ES-I3 (cell line): ENCODE results near the gene INPP5D.
"Not testable (repeated sequence)": the region's sequence is repeated elsewhere in the genome, so short reads cannot be mapped to it uniquely, and the experiment has no call there.

Experiments used
- H3K36me3 ChIP-seq: 2 replicates; pipeline ENCODE4 v1.6.1; 2013; ENCODE audit warnings: mild to moderate bottlenecking, low read length, control low read depth, moderate library complexity; ENCODE audit not compliant: insufficient read depth
- H3K4me1 ChIP-seq: 2 replicates; pipeline ENCODE4 v1.6.1; 2013; ENCODE audit warnings: mild to moderate bottlenecking, control low read depth, low read length; ENCODE audit not compliant: insufficient read depth
- H3K9ac ChIP-seq: 2 replicates; pipeline ENCODE4 v1.6.1; 2013; ENCODE audit warnings: low read depth, mild to moderate bottlenecking, low read length, moderate library complexity
- H3K9me3 ChIP-seq: 2 replicates; pipeline ENCODE4 v1.6.1; 2013; ENCODE audit warnings: mild to moderate bottlenecking, low read length, moderate library complexity; ENCODE audit not compliant: control insufficient read depth, insufficient read depth

Gene INPP5D

GRCh38 chr2:233055362-233055761 lies 4.8 kb upstream of the INPP5D start:
- H3K4me1 ChIP-seq, result peaks cover 12% of the 10 kb centered on the region
- H3K9me3 ChIP-seq, result no peaks in the 10 kb centered on the region
- H3K9ac ChIP-seq, result no peak overlapping the region

GRCh38 chr2:233056961-233057605 lies 3.1 kb upstream of the INPP5D start:
- Histone ChIP-seq H3K4me1 (peaks cover 17% of the 10 kb centered on the region; the same call in 1 of the 2 replicates), H3K36me3 (no peaks in the 10 kb centered on the region), H3K9me3 (no peaks in the 10 kb centered on the region), H3K9ac (no peak overlapping the region)

More at GRCh38 chr2:233055362-233055761, 4.8 kb upstream of the INPP5D start:
- no peaks in the 10 kb centered on the region for H3K36me3 ChIP-seq

GRCh38 chr2:233058717-233059546 lies 1.2 kb upstream of the INPP5D start:
- no peak overlapping the region for H3K9ac ChIP-seq
- no peaks in the 10 kb centered on the region for H3K9me3 ChIP-seq
- no peaks in the 10 kb centered on the region for H3K36me3 ChIP-seq
- H3K4me1 ChIP-seq, result peaks cover 27% of the 10 kb centered on the region

- Histone ChIP-seq H3K4me1 (peaks cover 22% of the 10 kb centered on the region), H3K9ac (no peak overlapping the region), H3K36me3 (no peaks in the 10 kb centered on the region), H3K9me3 (no peaks in the 10 kb centered on the region)
Observed at GRCh38 chr2:233059547-233059796, 670 bp upstream of the INPP5D start.

GRCh38 chr2:233060501-233060979 lies 398 bp downstream of the INPP5D start:
- Histone ChIP-seq H3K9me3 (no peaks in the 10 kb centered on the region), H3K4me1 (peaks cover 22% of the 10 kb centered on the region), H3K9ac (no peak overlapping the region), H3K36me3 (no peaks in the 10 kb centered on the region)

- no peaks in the 10 kb centered on the region for H3K9me3 ChIP-seq
- H3K9ac ChIP-seq, result no peak overlapping the region
- H3K4me1 ChIP-seq, result peaks cover 22% of the 10 kb centered on the region
Observed at GRCh38 chr2:233060980-233061590, 943 bp downstream of the INPP5D start.

GRCh38 chr2:233061591-233062450 lies 1.7 kb downstream of the INPP5D start:
- peaks cover 22% of the 10 kb centered on the region for H3K4me1 ChIP-seq
- no peaks in the 10 kb centered on the region for H3K9me3 ChIP-seq
- no peaks in the 10 kb centered on the region for H3K36me3 ChIP-seq
- no peak overlapping the region for H3K9ac ChIP-seq

More at GRCh38 chr2:233060980-233061590, 943 bp downstream of the INPP5D start:
- no peaks in the 10 kb centered on the region for H3K36me3 ChIP-seq

GRCh38 chr2:233062451-233062850 lies 2.3 kb downstream of the INPP5D start:
- Histone ChIP-seq H3K9me3 (no peaks in the 10 kb centered on the region), H3K4me1 (peaks cover 22% of the 10 kb centered on the region), H3K36me3 (no peaks in the 10 kb centered on the region), H3K9ac (no peak overlapping the region)

GRCh38 chr2:233062946-233063268 lies 2.8 kb downstream of the INPP5D start:
- Histone ChIP-seq H3K9me3 (no peaks in the 10 kb centered on the region), H3K36me3 (no peaks in the 10 kb centered on the region), H3K9ac (no peak overlapping the region), H3K4me1 (peaks cover 22% of the 10 kb centered on the region)

GRCh38 chr2:233063269-233063975 lies 3.3 kb downstream of the INPP5D start:
- H3K9ac ChIP-seq, result no peak overlapping the region
- no peaks in the 10 kb centered on the region for H3K36me3 ChIP-seq
- H3K9me3 ChIP-seq, result no peaks in the 10 kb centered on the region
- H3K4me1 ChIP-seq, result peaks cover 22% of the 10 kb centered on the region

- H3K4me1 ChIP-seq, result peaks cover 22% of the 10 kb centered on the region
- no peak overlapping the region for H3K9ac ChIP-seq
- no peaks in the 10 kb centered on the region for H3K36me3 ChIP-seq
Observed at GRCh38 chr2:233063976-233064411, 3.9 kb downstream of the INPP5D start.

GRCh38 chr2:233064530-233065199 lies 4.5 kb downstream of the INPP5D start:
- H3K4me1 ChIP-seq, result peaks cover 22% of the 10 kb centered on the region
- H3K36me3 ChIP-seq, result no peaks in the 10 kb centered on the region
- no peaks in the 10 kb centered on the region for H3K9me3 ChIP-seq
- H3K9ac ChIP-seq, result no peak overlapping the region

More at GRCh38 chr2:233063976-233064411, 3.9 kb downstream of the INPP5D start:
- H3K9me3 ChIP-seq, result no peaks in the 10 kb centered on the region

- not testable (repeated sequence) for H3K9ac ChIP-seq, H3K36me3 ChIP-seq, H3K9me3 ChIP-seq
- H3K4me1 ChIP-seq, result peaks cover 22% of the 10 kb centered on the region
Observed at GRCh38 chr2:233065200-233065589, 5.1 kb downstream of the INPP5D start.
